HG03565 (cell line): Measurements from ENCODE around the gene PROSER2.

Experiments used
- ATAC-seq: cut with Tn5 transposase; IDR thresholded peaks from one replicate; pipeline ENCODE4 v1.9.1; 2021; ENCODE audit warnings: mild to moderate bottlenecking, moderate library complexity; ENCODE audit not compliant: unreplicated experiment

Gene PROSER2

GRCh38 chr10:11823122-11823988 is at the start of gene PROSER2:
Gene PROSER2, plus strand, starts transcription at chr10:11823356. Its CDS starts 28,722 bp downstream, at chr10:11852078.
- ATAC-seq, result no peak

GRCh38 chr10:11773761-11774441 is 49.3 kb upstream of the PROSER2 start:
- no peak for ATAC-seq

- ATAC-seq, result no peak
Observed at GRCh38 chr10:11775412-11775811, 47.7 kb upstream of the PROSER2 start.

- no peak for ATAC-seq
Observed at GRCh38 chr10:11776080-11776479, 47.1 kb upstream of the PROSER2 start.

- ATAC-seq, result no peak
Observed at GRCh38 chr10:11781114-11781513, 42.0 kb upstream of the PROSER2 start.

GRCh38 chr10:11782793-11783557 is 40.2 kb upstream of the PROSER2 start:
- ATAC-seq, result peak; percentile 37

GRCh38 chr10:11783558-11783865 is 39.6 kb upstream of the PROSER2 start:
- ATAC-seq, result no peak

GRCh38 chr10:11787374-11787773 is 35.8 kb upstream of the PROSER2 start:
- no peak for ATAC-seq

- ATAC-seq, result no peak
Observed at GRCh38 chr10:11787846-11788245, 35.3 kb upstream of the PROSER2 start.

GRCh38 chr10:11789306-11789705 is 33.9 kb upstream of the PROSER2 start:
- no peak for ATAC-seq

- ATAC-seq, result no peak
Observed at GRCh38 chr10:11789956-11790355, 33.2 kb upstream of the PROSER2 start.

GRCh38 chr10:11793762-11794479 is 29.2 kb upstream of the PROSER2 start:
- ATAC-seq, result no peak

- ATAC-seq, result no peak
Observed at GRCh38 chr10:11794566-11794965, 28.6 kb upstream of the PROSER2 start.

- ATAC-seq, result no peak
Observed at GRCh38 chr10:11795101-11795920, 27.8 kb upstream of the PROSER2 start.

- no peak for ATAC-seq
Observed at GRCh38 chr10:11796474-11796873, 26.7 kb upstream of the PROSER2 start.

GRCh38 chr10:11797281-11797680 is 25.9 kb upstream of the PROSER2 start:
- no peak for ATAC-seq

GRCh38 chr10:11797847-11798633 is 25.1 kb upstream of the PROSER2 start:
- ATAC-seq, result no peak

GRCh38 chr10:11798845-11799735 is 24.1 kb upstream of the PROSER2 start:
- no peak for ATAC-seq
